Lung (tissue), 12 donors: ENCODE measurements around the gene GUCD1. TPM values are rescaled to one million over a fixed set of nuclear protein-coding genes. Genes with fewer than 3 reads are reported as not detected.
A peak's percentile ranks its signal among the peaks of the same experiment; 100 is the strongest.

Experiments used
- ATAC-seq: fragments of 200-7000 bp; cut with Tn5 transposase; one replicate; pipeline ENCODE4 v1.9.1; 2020; ENCODE audit warnings: moderate number of reproducible peaks; ENCODE audit not compliant: insufficient read depth, low FRiP score
- DNase-seq, 3 donors: peaks; one replicate each; pipeline ENCODE4 v3.0.0-alpha.2; 2013 to 2017
- H3K27ac ChIP-seq, 2 donors: one replicate each; pipeline ENCODE4 v1.5.1; 2013; ENCODE audit warnings: mild to moderate bottlenecking in 2 of 2, moderate library complexity in 2 of 2, control low read depth in 1 of 2, inconsistent platforms in 1 of 2, low read depth in 1 of 2, low read length in 1 of 2
- H3K27me3 ChIP-seq, 3 donors: one replicate each; pipeline ENCODE4 v1.5.1; 2013; ENCODE audit warnings: low read length in 2 of 3; ENCODE audit not compliant: control insufficient read depth in 3 of 3, insufficient read depth in 3 of 3
- H3K36me3 ChIP-seq, 4 donors: one replicate each; pipeline ENCODE4 v1.5.1; 2013; ENCODE audit warnings: low read length in 4 of 4, mild to moderate bottlenecking in 1 of 4, moderate library complexity in 1 of 4; ENCODE audit not compliant: control insufficient read depth in 4 of 4, insufficient read depth in 4 of 4
- H3K4me1 ChIP-seq, 5 donors: one replicate each; pipeline ENCODE4 v1.5.1; 2013; ENCODE audit warnings: low read length in 5 of 5, mild to moderate bottlenecking in 2 of 5, moderate library complexity in 1 of 5; ENCODE audit not compliant: control insufficient read depth in 5 of 5, insufficient read depth in 5 of 5
- H3K4me3 ChIP-seq: one replicate; pipeline ENCODE4 v1.5.1; 2013; ENCODE audit warnings: mild to moderate bottlenecking, control low read depth, moderate library complexity
- H3K9ac ChIP-seq, 2 donors: one replicate each; pipeline ENCODE4 v1.5.1; 2013; ENCODE audit warnings: low read length in 2 of 2, control low read depth in 1 of 2; ENCODE audit not compliant: insufficient read depth in 1 of 2
- H3K9me3 ChIP-seq, 4 donors: one replicate each; pipeline ENCODE4 v1.5.1; 2013; ENCODE audit warnings: low read length in 3 of 4, mild to moderate bottlenecking in 1 of 4, moderate library complexity in 1 of 4; ENCODE audit not compliant: control insufficient read depth in 4 of 4, insufficient read depth in 3 of 4
- WGBS, 2 donors: extraction: QIAGEN DNeasy Blood & Tissue Kit; methylation state at CpG; one replicate each; pipeline ENCODE4 v1.1.7; 2013; 5-methylcytosine and 5-hydroxymethylcytosine counted together
- polyA plus RNA-seq, 2 donors: library from polyadenylated mRNA; stranded (reverse); fragments of 200-250 nt; gene quantifications; one replicate each; pipeline ENCODE4 v1.2.1, GENCODE V29; 2013
- total RNA-seq, 2 donors: library from RNA; depleted of rRNA in 1 of 2; stranded (reverse); fragments of >200 nt in 1 of 2; gene quantifications; one replicate each; pipeline ENCODE4 v1.2.1, GENCODE V29; 2014 to 2021
- TF ChIP-seq, protein P1 (sequence below): IDR thresholded peaks from 2 replicates; pipeline ENCODE4 v1.5.1; 2012; ENCODE audit warnings: mild to moderate bottlenecking; ENCODE audit errors: control extremely low read depth, extremely low read depth
- donor health status: control.
- donor health status: control.
- donor health status: Bipolar disorder and iron deficiency.
- donor health status: healthy.
- donor health status: DM: yes; HTN: yes; CAD: no.

GUCD1 gene
- total and polyA plus RNA-seq, 4 donors = 87.8 to 130 (median 107) TPM

DNA sequence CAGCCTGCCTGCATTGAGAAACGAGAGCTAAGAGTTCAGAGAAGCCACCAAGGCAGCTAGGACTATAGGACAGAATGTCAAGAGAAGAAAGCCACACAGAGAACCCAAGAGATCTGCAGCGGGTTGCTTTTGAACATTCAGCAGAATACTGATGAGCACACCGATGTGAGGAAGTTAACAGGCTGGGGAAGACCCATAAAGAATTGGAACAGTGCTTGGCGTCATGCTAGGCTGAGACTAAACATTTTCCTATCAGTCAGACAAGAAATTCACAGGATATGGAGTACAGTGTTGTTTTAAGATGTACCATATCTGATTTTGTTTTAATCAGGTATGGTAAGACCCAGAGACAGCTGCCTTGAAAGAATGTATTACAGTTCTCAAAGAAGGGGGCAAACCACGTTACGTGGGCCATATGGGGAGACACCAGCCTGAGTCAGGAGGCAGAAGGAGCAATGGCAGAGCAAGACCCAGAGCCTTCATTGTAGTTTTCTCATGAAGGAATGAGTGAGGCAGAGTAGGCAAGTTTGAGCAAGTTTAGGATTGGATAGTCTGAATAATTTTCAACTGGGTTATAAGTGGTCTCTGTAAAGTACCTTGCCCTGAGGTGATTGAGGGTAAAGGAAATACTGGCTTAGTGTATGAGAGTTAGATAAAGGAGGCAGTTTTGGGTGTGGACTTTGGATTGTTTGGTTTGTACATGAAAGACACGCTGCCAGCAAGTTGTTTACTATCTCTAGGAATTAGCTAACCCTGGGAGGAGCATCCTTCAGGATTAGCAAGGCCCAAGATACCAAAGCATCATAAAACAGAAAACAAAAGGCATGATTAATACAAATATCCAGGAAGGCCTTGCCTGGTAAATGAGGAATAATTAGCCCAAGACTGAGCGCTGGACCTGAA lies 23.7 kb upstream of the GUCD1 start:
- peak overlapping the region in 1 of 2 donors; percentile 37 for H3K27ac ChIP-seq
- no peak overlapping the region for H3K9ac ChIP-seq
- TF ChIP-seq, protein P1, sequence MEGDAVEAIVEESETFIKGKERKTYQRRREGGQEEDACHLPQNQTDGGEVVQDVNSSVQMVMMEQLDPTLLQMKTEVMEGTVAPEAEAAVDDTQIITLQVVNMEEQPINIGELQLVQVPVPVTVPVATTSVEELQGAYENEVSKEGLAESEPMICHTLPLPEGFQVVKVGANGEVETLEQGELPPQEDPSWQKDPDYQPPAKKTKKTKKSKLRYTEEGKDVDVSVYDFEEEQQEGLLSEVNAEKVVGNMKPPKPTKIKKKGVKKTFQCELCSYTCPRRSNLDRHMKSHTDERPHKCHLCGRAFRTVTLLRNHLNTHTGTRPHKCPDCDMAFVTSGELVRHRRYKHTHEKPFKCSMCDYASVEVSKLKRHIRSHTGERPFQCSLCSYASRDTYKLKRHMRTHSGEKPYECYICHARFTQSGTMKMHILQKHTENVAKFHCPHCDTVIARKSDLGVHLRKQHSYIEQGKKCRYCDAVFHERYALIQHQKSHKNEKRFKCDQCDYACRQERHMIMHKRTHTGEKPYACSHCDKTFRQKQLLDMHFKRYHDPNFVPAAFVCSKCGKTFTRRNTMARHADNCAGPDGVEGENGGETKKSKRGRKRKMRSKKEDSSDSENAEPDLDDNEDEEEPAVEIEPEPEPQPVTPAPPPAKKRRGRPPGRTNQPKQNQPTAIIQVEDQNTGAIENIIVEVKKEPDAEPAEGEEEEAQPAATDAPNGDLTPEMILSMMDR = no peak
- H3K4me3 ChIP-seq = no peak overlapping the region
- no peak for DNase-seq
- H3K27me3 ChIP-seq = no peaks in the 10 kb centered on the region
- H3K4me1 ChIP-seq = peaks cover 0 to 6% (median 5%) of the 10 kb centered on the region in 5 donors
- H3K9me3 ChIP-seq = no peaks in the 10 kb centered on the region
- WGBS, 2 donors = 73 to 87% methylated on average over 8 of the region's 8 CpGs
- H3K36me3 ChIP-seq = peaks cover 3 to 16% (median 8%) of the 10 kb centered on the region in 4 donors
- no peak for ATAC-seq

DNA sequence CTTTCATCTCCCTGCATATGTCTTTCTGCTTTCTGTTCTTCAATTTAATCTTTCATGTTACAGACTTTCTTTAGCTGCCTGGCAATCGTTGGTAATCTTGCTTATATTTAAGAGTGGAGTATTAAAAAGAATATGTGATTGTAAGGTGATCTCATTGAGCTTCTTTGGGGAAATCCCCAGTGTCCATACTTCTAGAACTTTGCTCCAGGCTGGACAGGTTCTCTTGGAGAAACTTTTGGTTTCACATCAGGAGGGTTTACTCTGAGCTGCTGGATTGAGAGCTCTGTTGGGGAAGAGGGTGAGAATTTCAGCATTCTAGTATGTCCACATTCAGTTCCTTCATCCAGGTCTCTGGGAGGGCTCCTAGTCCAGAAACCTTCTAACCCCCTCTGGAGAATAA lies 21.8 kb upstream of the GUCD1 start:
- TF ChIP-seq, protein P1 = no peak
- Histone ChIP-seq H3K9ac (no peak overlapping the region), H3K27me3 (no peaks in the 10 kb centered on the region), H3K9me3 (no peaks in the 10 kb centered on the region), H3K4me1 (peaks cover 0 to 5% (median 0%) of the 10 kb centered on the region in 5 donors), H3K36me3 (peaks cover 14 to 28% (median 18%) of the 10 kb centered on the region in 4 donors), H3K27ac (no peak overlapping the region), H3K4me3 (no peak overlapping the region)
- no peak for DNase-seq
- ATAC-seq = no peak
- WGBS, 2 donors = 75 to 93% methylated on average over 1 of the region's 1 CpG

DNA sequence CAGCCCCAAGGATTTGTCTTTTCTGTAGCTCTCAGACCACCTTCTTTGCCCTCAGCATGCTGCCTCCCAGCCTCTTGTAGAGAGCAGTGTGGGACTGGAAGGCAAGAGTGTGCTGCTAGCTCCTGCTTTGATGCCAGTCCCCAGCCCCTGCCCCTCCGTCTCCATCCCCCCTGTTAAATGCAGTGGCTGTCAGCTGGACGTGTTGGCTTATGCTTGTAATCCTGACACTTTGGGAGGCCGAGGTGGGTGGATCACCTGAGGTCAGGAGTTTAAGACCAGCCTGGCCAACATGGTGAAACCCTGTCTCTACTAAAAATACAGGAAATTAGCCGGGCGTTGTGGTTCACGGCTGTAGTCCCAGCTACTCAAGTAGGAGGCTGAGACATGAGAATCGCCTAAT lies 16.3 kb upstream of the GUCD1 start:
- H3K4me3 ChIP-seq = no peak overlapping the region
- peaks cover 0 to 9% (median 6%) of the 10 kb centered on the region in 5 donors for H3K4me1 ChIP-seq
- DNase-seq (no peak), ATAC-seq (no peak)
- no peak overlapping the region for H3K9ac ChIP-seq
- TF ChIP-seq, protein P1 = no peak
- H3K27ac ChIP-seq = no peak overlapping the region
- 94 to 95% methylated on average over 7 of the region's 7 CpGs for WGBS, 2 donors
- no peaks in the 10 kb centered on the region for H3K9me3 ChIP-seq
- no peaks in the 10 kb centered on the region for H3K27me3 ChIP-seq
- H3K36me3 ChIP-seq = peaks cover 29 to 47% (median 38%) of the 10 kb centered on the region in 4 donors
